Middle frontal gyrus (tissue), 1 donor: ENCODE results near the gene SCN9A.
"Not testable (repeated sequence)": the region's sequence is repeated elsewhere in the genome, so short reads cannot be mapped to it uniquely, and the experiment has no call there.

Experiments
- DNase-seq: peaks from one replicate; pipeline ENCODE4 v3.0.0-alpha.2; 2015; ENCODE audit warnings: low spot score; ENCODE audit errors: extremely low spot score

SCN9A gene

DNA sequence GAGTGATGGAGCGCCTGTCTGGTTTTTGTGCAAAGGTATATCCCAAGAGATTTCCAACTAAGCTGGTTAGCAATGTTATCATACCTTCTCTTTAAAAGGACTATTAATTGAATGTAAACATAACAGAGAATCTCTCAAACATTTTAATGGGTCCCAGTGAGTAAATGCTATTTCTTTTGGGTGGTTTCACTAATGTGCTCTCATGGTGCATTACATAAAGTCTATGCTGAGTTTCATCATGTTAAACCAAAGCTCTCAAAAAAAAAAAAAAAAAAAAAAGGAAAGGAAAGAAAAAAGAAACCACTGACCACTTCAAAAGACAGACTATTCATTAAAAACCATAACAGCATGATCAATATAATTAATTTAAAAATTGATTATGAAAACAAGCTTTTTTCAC, 128.8 kb downstream of the SCN9A start:
- DNase-seq = no peak

DNA sequence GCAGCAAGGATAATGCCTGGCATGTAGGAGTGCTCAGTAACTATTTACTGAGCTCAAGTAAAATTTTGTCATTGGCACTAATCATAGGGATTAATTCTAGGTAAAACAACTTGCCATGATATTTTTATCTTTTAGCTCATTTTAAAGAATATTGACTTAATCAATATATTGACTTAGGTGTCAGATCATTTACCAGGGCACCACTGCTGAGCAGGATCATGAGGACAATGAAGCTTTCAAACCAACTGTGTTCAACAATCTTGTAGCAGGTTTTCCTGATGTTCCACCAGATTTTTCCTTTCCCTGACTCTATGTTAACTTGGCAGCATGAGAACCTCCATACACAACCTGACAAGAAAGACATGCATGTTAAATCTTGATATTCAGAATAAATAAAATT, 133.4 kb downstream of the SCN9A start:
- no peak for DNase-seq

- no peak for DNase-seq
Observed at GRCh38 chr2:166240387-166241313, 135.1 kb downstream of the SCN9A start.

- DNase-seq = no peak
Observed at GRCh38 chr2:166239548-166239947, 136.2 kb downstream of the SCN9A start.

DNA sequence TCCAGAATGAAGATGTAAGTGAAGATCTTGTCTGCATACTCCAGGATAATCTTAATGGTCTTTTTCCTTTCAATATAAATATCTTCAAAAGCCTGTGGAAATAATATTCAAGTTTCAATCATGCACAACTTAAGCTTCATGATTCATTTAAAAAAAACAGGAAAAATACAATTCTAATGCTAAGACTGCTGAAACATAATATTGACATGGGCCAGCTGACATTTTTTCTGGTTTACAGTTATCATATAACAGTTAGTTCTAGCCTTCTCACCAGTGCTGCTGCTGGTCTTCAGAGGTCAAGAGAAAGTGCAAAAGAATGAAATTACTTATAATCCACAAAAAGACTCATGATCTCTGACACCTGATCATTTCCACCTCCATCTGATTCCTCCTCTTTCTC, 137.6 kb downstream of the SCN9A start:
- DNase-seq = no peak

GRCh38 chr2:166234112-166234846, 141.5 kb downstream of the SCN9A start:
- DNase-seq = no peak

- DNase-seq = no peak
Observed at GRCh38 chr2:166233244-166233643, 142.5 kb downstream of the SCN9A start.

DNA sequence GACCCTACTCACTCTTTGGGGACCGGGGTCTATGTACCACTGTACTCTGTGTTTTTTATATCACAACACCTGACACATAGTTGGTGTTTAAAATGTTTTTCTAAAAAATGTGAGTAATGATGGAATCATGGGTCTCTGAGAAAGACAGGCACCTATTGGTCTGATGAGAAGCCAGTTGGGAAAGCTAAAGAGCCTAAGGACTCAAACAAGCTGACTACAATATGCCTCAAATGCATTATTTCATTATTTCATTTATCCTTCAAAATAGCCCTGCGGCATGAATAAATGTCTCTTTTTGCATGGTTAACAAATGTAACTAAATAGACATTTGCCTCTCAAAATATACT, 145.0 kb downstream of the SCN9A start:
- no peak for DNase-seq

GRCh38 chr2:166230024-166230723, 145.6 kb downstream of the SCN9A start:
- DNase-seq = no peak

- DNase-seq = no peak
Observed at GRCh38 chr2:166229678-166230023, 146.1 kb downstream of the SCN9A start.

DNA sequence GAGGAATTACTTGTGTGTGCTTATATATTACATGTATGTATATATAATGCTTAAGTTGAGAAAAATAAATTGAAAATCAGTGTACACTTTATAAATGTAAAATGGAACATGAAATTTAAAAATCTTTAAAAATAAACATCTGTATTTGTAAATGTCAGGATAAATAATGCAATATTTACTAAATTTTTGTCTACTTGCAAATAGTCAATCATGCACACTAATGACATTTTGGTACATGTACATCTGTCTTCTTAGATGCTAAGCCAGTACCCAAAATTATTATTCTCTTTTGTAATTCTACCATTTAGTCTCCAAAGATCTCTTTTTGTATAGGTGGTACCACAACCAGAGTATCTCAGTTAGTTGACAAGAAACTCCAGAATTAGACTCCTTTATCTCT, 151.5 kb downstream of the SCN9A start:
- no peak for DNase-seq

- DNase-seq = no peak
Observed at GRCh38 chr2:166223298-166223697, 152.4 kb downstream of the SCN9A start.

- no peak for DNase-seq
Observed at GRCh38 chr2:166211079-166211478, 164.7 kb downstream of the SCN9A start.

DNA sequence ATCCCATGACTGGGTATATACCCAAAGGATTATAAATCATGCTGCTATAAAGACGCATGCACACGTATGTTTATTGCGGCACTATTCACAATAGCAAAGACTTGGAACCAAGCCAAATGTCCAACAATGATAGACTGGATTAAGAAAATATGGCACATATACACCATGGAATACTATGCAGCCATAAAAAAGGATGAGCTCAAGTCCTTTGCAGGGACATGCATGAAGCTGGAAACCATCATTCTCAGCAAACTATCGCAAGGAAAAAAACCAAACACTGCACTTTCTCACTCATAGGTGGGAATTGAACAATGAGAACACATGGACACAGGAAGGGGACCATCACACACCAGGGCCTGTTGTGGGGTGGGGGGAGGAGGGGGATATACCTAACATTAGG, 165.8 kb downstream of the SCN9A start:
- not testable (repeated sequence) for DNase-seq

GRCh38 chr2:166209367-166209766, 166.4 kb downstream of the SCN9A start:
- DNase-seq = not testable (repeated sequence)

DNA sequence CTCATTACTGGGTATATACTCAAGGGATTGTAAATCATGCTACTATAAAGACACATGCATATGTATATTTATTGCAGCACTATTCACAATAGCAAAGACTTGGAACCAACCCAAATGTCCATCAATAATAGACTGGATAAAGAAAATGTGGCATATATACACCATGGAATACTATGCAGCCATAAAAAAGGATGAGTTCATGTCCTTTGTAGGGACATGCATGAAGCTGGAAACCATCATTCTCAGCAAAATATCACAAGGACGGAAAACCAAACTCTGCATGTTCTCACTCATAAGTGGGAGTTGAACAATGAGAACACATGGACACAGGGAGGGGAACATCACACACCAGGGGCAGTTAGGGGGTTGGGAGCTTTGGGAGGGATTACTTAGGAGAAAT, 169.6 kb downstream of the SCN9A start:
- DNase-seq = not testable (repeated sequence)

DNA sequence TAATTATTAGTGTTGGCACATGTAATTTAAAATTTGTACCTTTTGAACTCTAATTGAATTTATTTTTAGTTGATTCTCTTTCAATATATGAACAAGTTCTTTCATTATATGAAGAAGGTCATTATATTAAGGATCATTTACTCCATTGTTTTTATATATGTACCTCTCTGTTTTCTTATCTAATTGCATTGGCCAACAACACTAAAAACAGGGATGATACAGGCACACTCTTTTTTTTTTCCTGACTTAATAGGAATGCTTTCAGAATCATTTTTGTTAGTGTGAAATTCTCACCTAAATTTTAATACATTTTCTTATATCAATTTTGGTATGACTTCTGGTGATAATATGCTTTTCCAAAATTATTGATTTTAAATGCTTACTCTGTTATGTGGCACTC, 173.0 kb downstream of the SCN9A start:
- DNase-seq = no peak

GRCh38 chr2:166197446-166197845, 178.3 kb downstream of the SCN9A start:
- DNase-seq = no peak

GRCh38 chr2:166193407-166193806, 182.3 kb downstream of the SCN9A start:
- DNase-seq = no peak

- DNase-seq = no peak
Observed at GRCh38 chr2:166188084-166188483, 187.7 kb downstream of the SCN9A start.

DNA sequence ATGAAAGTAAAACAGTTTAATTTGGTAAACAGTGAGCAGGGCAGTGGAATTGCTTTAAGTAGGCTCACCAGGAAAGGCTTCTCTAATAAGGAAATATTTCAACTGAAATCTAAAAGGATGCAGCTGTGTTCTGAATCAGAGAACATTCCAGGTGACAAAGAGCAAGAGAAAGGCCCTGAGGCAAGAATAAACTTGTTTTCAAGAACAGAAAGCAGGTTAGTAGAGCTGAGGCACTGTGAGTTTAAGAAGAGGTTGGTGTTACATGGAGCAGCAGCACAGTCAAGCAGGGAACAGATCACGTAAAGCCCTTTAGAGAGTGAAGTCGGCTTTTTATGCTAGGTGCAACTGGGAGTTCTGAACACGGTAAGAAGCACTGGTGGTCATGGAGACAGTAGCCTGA, 191.0 kb downstream of the SCN9A start:
- no peak for DNase-seq

DNA sequence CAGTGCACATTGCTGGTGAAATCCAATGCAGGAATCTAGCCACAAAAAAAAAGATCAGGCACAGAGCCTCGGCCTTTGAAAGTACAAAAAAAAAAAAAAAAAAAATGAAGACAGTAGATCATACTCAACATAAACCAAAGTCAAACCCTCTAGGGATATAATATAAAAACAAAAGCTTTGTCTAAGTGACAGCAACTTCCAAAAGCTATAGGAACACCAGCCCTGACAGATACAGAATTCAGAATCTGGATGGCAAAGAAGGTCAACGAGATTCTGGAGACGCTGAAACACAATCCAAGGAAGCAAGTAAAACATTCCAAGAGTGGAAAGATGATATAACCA, 194.0 kb downstream of the SCN9A start:
- DNase-seq = no peak
